ENCODE data around the gene MBP. TPM values are rescaled to one million over a fixed set of nuclear protein-coding genes. Genes with fewer than 3 reads are reported as not detected.

The MBP gene
- total RNA-seq, 1 experiment from 2014 or later, result 3.4 TPM

- DNase-seq (ENCODE audit: low spot score), result no peak
- in situ Hi-C loops (cut with HindIII; ENCODE audit: low sequenced_read_pairs), result no loop called here
These were observed 3.6 kb upstream of the MBP start for GRCh38 chr18:77136076-77136718.

GRCh38 chr18:77135339-77136075 lies 2.9 kb upstream of the MBP start:
- in situ Hi-C loops (cut with HindIII; ENCODE audit: low sequenced_read_pairs), result no loop called here

GRCh38 chr18:77134611-77135010 lies 2.0 kb upstream of the MBP start:
- in situ Hi-C loops (cut with HindIII; ENCODE audit: low sequenced_read_pairs), result no loop called here
- no peak for DNase-seq (ENCODE audit: low spot score)

More at GRCh38 chr18:77135339-77136075, 2.9 kb upstream of the MBP start:
- no peak for DNase-seq (ENCODE audit: low spot score)

- DNase-seq (ENCODE audit: low spot score), result no peak
- in situ Hi-C loops (cut with HindIII; ENCODE audit: low sequenced_read_pairs), result no loop called here
These were observed 1.4 kb upstream of the MBP start for GRCh38 chr18:77133835-77134496.

- in situ Hi-C loops (cut with HindIII; ENCODE audit: low sequenced_read_pairs), result no loop called here
- DNase-seq (ENCODE audit: low spot score), result no peak
These were observed 660 bp upstream of the MBP start for GRCh38 chr18:77133051-77133834.

GRCh38 chr18:77131652-77132368 lies 773 bp downstream of the MBP start:
- in situ Hi-C loops (cut with HindIII; ENCODE audit: low sequenced_read_pairs), result no loop called here
- no peak for DNase-seq (ENCODE audit: low spot score)

- in situ Hi-C loops (cut with HindIII; ENCODE audit: low sequenced_read_pairs), result no loop called here
- DNase-seq (ENCODE audit: low spot score), result no peak
These were observed 1.4 kb downstream of the MBP start for GRCh38 chr18:77131100-77131651.

- no peak for DNase-seq (ENCODE audit: low spot score)
- in situ Hi-C loops (cut with HindIII; ENCODE audit: low sequenced_read_pairs), result no loop called here
These were observed 2.1 kb downstream of the MBP start for GRCh38 chr18:77130229-77131099.

- in situ Hi-C loops (cut with HindIII; ENCODE audit: low sequenced_read_pairs), result no loop called here
- DNase-seq (ENCODE audit: low spot score), result no peak
These were observed 3.4 kb downstream of the MBP start for GRCh38 chr18:77129150-77129551.

GRCh38 chr18:77127769-77128671 lies 4.6 kb downstream of the MBP start:
- in situ Hi-C loops (cut with HindIII; ENCODE audit: low sequenced_read_pairs), result no loop called here
- DNase-seq (ENCODE audit: low spot score), result no peak

- no peak for DNase-seq (ENCODE audit: low spot score)
- in situ Hi-C loops (cut with HindIII; ENCODE audit: low sequenced_read_pairs), result no loop called here
These were observed 8.1 kb downstream of the MBP start for GRCh38 chr18:77124452-77124922.

- no peak for DNase-seq (ENCODE audit: low spot score)
- in situ Hi-C loops (cut with HindIII; ENCODE audit: low sequenced_read_pairs), result no loop called here
These were observed 9.0 kb downstream of the MBP start for GRCh38 chr18:77123320-77124231.

- no peak for DNase-seq (ENCODE audit: low spot score)
- in situ Hi-C loops (cut with HindIII; ENCODE audit: low sequenced_read_pairs), result no loop called here
These were observed 11.1 kb downstream of the MBP start for GRCh38 chr18:77121523-77121922.

- in situ Hi-C loops (cut with HindIII; ENCODE audit: low sequenced_read_pairs), result no loop called here
- no peak for DNase-seq (ENCODE audit: low spot score)
These were observed 12.6 kb downstream of the MBP start for GRCh38 chr18:77119851-77120491.

GRCh38 chr18:77119101-77119850 lies 13.3 kb downstream of the MBP start:
- DNase-seq (ENCODE audit: low spot score), result no peak
- in situ Hi-C loops (cut with HindIII; ENCODE audit: low sequenced_read_pairs), result no loop called here

Data from G401 (cell line).